H1 (cell line): ENCODE data around the gene PNLDC1. TPM values are rescaled to one million over a fixed set of nuclear protein-coding genes. Genes with fewer than 3 reads are reported as not detected.

Experiments used
- CTCF ChIA-PET: fragments of 300-600 bp; sonication (Branson Sonifier 250); formaldehyde crosslinking; loops from one replicate; lab custom pipeline; 2021; ENCODE audit not compliant: partially characterized antibody; lab: Charles Lee
- POLR2A ChIA-PET: fragments of 300-600 bp; sonication (Branson Sonifier 250); formaldehyde crosslinking; loops from one replicate; lab custom pipeline; 2021; ENCODE audit warnings: inconsistent platforms; ENCODE audit not compliant: partially characterized antibody; lab: Charles Lee
- DNase-seq, 2 experiments: peaks; one replicate each; pipeline versions ENCODE4 v3.0.0 to v3.0.0-alpha.2; 2010 to 2022; ENCODE audit warnings: low spot score in 2 of 2, low read depth in 1 of 2, mixed read lengths in 1 of 2
- FAIRE-seq: peaks from 2 replicates; lab custom pipeline; 2011; peaks lifted over from hg19 to GRCh38; lab: Jason Lieb, UNC
- H2AFZ ChIP-seq: 2 replicates; pipeline ENCODE4 v1.8.1; 2012; ENCODE audit warnings: low read length, inconsistent platforms
- H2AK5ac ChIP-seq: 2 replicates; pipeline ENCODE4 v1.6.1; 2013; ENCODE audit warnings: low read depth, low read length
- H2BK120ac ChIP-seq: replicated peaks from 2 replicates; pipeline ENCODE3; 2013; ENCODE audit warnings: low read depth, low read length, inconsistent platforms
- H2BK12ac ChIP-seq: 2 replicates; pipeline ENCODE4 v1.6.1; 2013; ENCODE audit warnings: low read depth, low read length
- H2BK15ac ChIP-seq: 2 replicates; pipeline ENCODE4 v1.6.1; 2013; ENCODE audit warnings: low read length
- H2BK20ac ChIP-seq: 2 replicates; pipeline ENCODE4 v1.6.1; 2013; ENCODE audit warnings: low read length
- H2BK5ac ChIP-seq: 2 replicates; pipeline ENCODE4 v1.6.1; 2013; ENCODE audit warnings: low read depth, low read length
- H3K14ac ChIP-seq: 2 replicates; pipeline ENCODE4 v1.6.1; 2013; ENCODE audit warnings: inconsistent platforms; ENCODE audit not compliant: insufficient read length
- H3K18ac ChIP-seq: 2 replicates; pipeline ENCODE4 v1.6.1; 2013; ENCODE audit warnings: low read length; ENCODE audit errors: extremely low read depth
- H3K23ac ChIP-seq: 2 replicates; pipeline ENCODE4 v1.6.1; 2013; ENCODE audit warnings: inconsistent platforms; ENCODE audit not compliant: insufficient read length
- H3K23me2 ChIP-seq: 2 replicates; pipeline ENCODE4 v1.6.1; 2013; ENCODE audit warnings: low read depth, low read length
- H3K27ac ChIP-seq: 2 replicates; pipeline ENCODE4 v1.6.1; 2011; ENCODE audit warnings: low read depth, low read length, inconsistent platforms
- H3K27me3 ChIP-seq, 4 experiments: replicated peaks in 1 of 4; 1 replicate in 1 of 4; 2 replicates in 3 of 4; pipeline versions ENCODE4 v1.6.1 to v1.8.1; 2011 to 2013; ENCODE audit warnings: low read length in 3 of 4, mild to moderate bottlenecking in 3 of 4, inconsistent platforms in 2 of 4, mixed read lengths in 2 of 4, moderate library complexity in 1 of 4; ENCODE audit not compliant: control insufficient read depth in 3 of 4, insufficient read depth in 3 of 4; ENCODE audit errors: extremely low read depth in 1 of 4
- H3K36me3 ChIP-seq, 4 experiments: 2 replicates each; pipeline versions ENCODE4 v1.6.1 to v1.8.1; 2011 to 2013; ENCODE audit warnings: mild to moderate bottlenecking in 4 of 4, low read length in 3 of 4, moderate library complexity in 2 of 4, control low read depth in 1 of 4, inconsistent platforms in 1 of 4; ENCODE audit not compliant: insufficient read depth in 4 of 4, control insufficient read depth in 2 of 4
- H3K4ac ChIP-seq: replicated peaks from 2 replicates; pipeline ENCODE3; 2013; ENCODE audit warnings: low read length, low read depth, mixed read lengths, inconsistent platforms; ENCODE audit not compliant: insufficient read length
- H3K4me1 ChIP-seq, 4 experiments: replicated peaks in 1 of 4; 1 replicate in 1 of 4; 2 replicates in 3 of 4; pipeline versions ENCODE4 v1.6.1 to v1.8.1; 2011 to 2013; ENCODE audit warnings: low read length in 3 of 4, inconsistent platforms in 2 of 4, mixed read lengths in 1 of 4; ENCODE audit not compliant: insufficient read depth in 4 of 4, control insufficient read depth in 3 of 4
- H3K4me2 ChIP-seq, 2 experiments: 2 replicates each; pipeline versions ENCODE4 v1.6.1 to v1.8.1; 2011 to 2013; ENCODE audit warnings: low read depth in 2 of 2, low read length in 2 of 2, control low read depth in 1 of 2, inconsistent platforms in 1 of 2, mild to moderate bottlenecking in 1 of 2; ENCODE audit not compliant: insufficient read depth in 1 of 2
- H3K4me3 ChIP-seq, 4 experiments: fragments of 200-600, 300-600 bp in 1 of 4; sonication (generic), shearing (Covaris generic), sonication (Bioruptor Twin) in 1 of 4; 2 replicates each; pipeline versions ENCODE4 v1.5.1 to v1.8.1; 2011 to 2016; ENCODE audit warnings: low read length in 4 of 4, low read depth in 3 of 4, control low read depth in 2 of 4, inconsistent platforms in 2 of 4, mild to moderate bottlenecking in 2 of 4, mixed read lengths in 1 of 4, moderate library complexity in 1 of 4; ENCODE audit not compliant: insufficient read depth in 2 of 4; ENCODE audit errors: extremely low read depth in 1 of 4
- H3K56ac ChIP-seq: replicated peaks from 2 replicates; pipeline ENCODE3; 2013; ENCODE audit warnings: low read depth, mild to moderate bottlenecking, mixed read lengths, low read length, inconsistent platforms; ENCODE audit not compliant: insufficient read length
- H3K79me1 ChIP-seq: 2 replicates; pipeline ENCODE4 v1.6.1; 2013; ENCODE audit warnings: low read depth, low read length, control low read depth
- H3K79me2 ChIP-seq, 2 experiments: 2 replicates each; pipeline versions ENCODE4 v1.6.1 to v1.8.1; 2012 to 2013; ENCODE audit warnings: low read length in 2 of 2, mild to moderate bottlenecking in 2 of 2, inconsistent platforms in 1 of 2; ENCODE audit not compliant: insufficient read depth in 2 of 2, control insufficient read depth in 1 of 2
- H3K9ac ChIP-seq, 4 experiments: replicated peaks in 1 of 4; 1 replicate in 1 of 4; 2 replicates in 3 of 4; pipeline versions ENCODE4 v1.6.1 to v1.8.1; 2011 to 2013; ENCODE audit warnings: low read depth in 3 of 4, low read length in 3 of 4, control low read depth in 2 of 4, mild to moderate bottlenecking in 2 of 4, moderate library complexity in 2 of 4, inconsistent platforms in 1 of 4; ENCODE audit errors: extremely low read depth in 1 of 4
- H3K9me3 ChIP-seq, 2 experiments: 2 replicates each; pipeline versions ENCODE4 v1.6.1 to v1.8.1; 2012 to 2013; ENCODE audit warnings: mild to moderate bottlenecking in 2 of 2, moderate library complexity in 2 of 2, control low read depth in 1 of 2, inconsistent platforms in 1 of 2, low read depth in 1 of 2, low read length in 1 of 2, mixed read lengths in 1 of 2; ENCODE audit not compliant: insufficient read depth in 2 of 2
- H4K20me1 ChIP-seq, 2 experiments: replicated peaks in 1 of 2; 2 replicates each; pipeline versions ENCODE3 to v1.8.1; 2011 to 2013; ENCODE audit warnings: inconsistent platforms in 2 of 2, low read length in 2 of 2, mild to moderate bottlenecking in 1 of 2; ENCODE audit not compliant: insufficient read depth in 2 of 2, control insufficient read depth in 1 of 2
- H4K5ac ChIP-seq: 2 replicates; pipeline ENCODE4 v1.6.1; 2013; ENCODE audit warnings: low read length, low read depth, mixed read lengths, inconsistent platforms; ENCODE audit not compliant: insufficient read length
- H4K8ac ChIP-seq: 2 replicates; pipeline ENCODE4 v1.8.0; 2013; ENCODE audit warnings: mild to moderate bottlenecking, moderate library complexity, low read length, inconsistent platforms; ENCODE audit not compliant: insufficient read depth; ENCODE audit errors: extremely low read depth
- H4K91ac ChIP-seq: replicated peaks from 2 replicates; pipeline ENCODE3; 2013; ENCODE audit warnings: low read length, mixed read lengths, inconsistent platforms; ENCODE audit not compliant: insufficient read length
- BACH1 ChIP-seq: IDR thresholded peaks from 2 replicates; pipeline ENCODE4 v1.6.1; 2012; ENCODE audit warnings: low read length, improper control_type of control experiment
- CREB1 ChIP-seq: IDR thresholded peaks from 2 replicates; pipeline ENCODE4 v1.6.1; 2012; ENCODE audit warnings: inconsistent platforms
- CTBP2 ChIP-seq: IDR thresholded peaks from 2 replicates; pipeline ENCODE4 v1.7.0; 2011; ENCODE audit warnings: borderline replicate concordance, mild to moderate bottlenecking, moderate library complexity, mixed read lengths, low read length; ENCODE audit not compliant: insufficient read depth, insufficient read length
- EP300 ChIP-seq, 2 experiments: IDR thresholded peaks; 1 replicate in 1 of 2; 2 replicates in 1 of 2; pipeline ENCODE4 v1.6.1; 2011 to 2012; ENCODE audit warnings: low read depth in 2 of 2, low read length in 2 of 2, mild to moderate bottlenecking in 2 of 2, borderline replicate concordance in 1 of 2, inconsistent platforms in 1 of 2, moderate library complexity in 1 of 2
- HDAC6 ChIP-seq: IDR thresholded peaks from one replicate; pipeline ENCODE4 v1.7.1; 2012; ENCODE audit warnings: low read depth, mild to moderate bottlenecking, inconsistent platforms, low read length, moderate library complexity
- JUN ChIP-seq: IDR thresholded peaks from 2 replicates; pipeline ENCODE4 v1.6.1; 2011; ENCODE audit warnings: low read depth, mild to moderate bottlenecking, improper control_type of control experiment, low read length
- JUND ChIP-seq: IDR thresholded peaks from 2 replicates; pipeline ENCODE4 v1.6.1; 2011; ENCODE audit warnings: mild to moderate bottlenecking, improper control_type of control experiment, low read length
- KDM1A ChIP-seq: fragments of 200-600, 300-600 bp; sonication (generic); IDR thresholded peaks from 2 replicates; pipeline ENCODE4 v1.7.1; 2016; ENCODE audit warnings: mild to moderate bottlenecking, low read length, borderline replicate concordance
- RBBP5 ChIP-seq: IDR thresholded peaks from 2 replicates; pipeline ENCODE4 v1.7.1; 2012; ENCODE audit warnings: low read depth, mild to moderate bottlenecking, inconsistent platforms, low read length, moderate library complexity, borderline replicate concordance
- SP4 ChIP-seq: IDR thresholded peaks from 2 replicates; pipeline ENCODE4 v1.6.1; 2012; ENCODE audit warnings: low read length, inconsistent platforms
- TAF7 ChIP-seq: optimal IDR thresholded peaks from 2 replicates; pipeline ENCODE3; 2011; ENCODE audit warnings: low read depth, mild to moderate bottlenecking, inconsistent platforms, low read length, moderate library complexity, borderline replicate concordance
- TCF12 ChIP-seq: IDR thresholded peaks from 2 replicates; pipeline ENCODE4 v1.6.1; 2011; ENCODE audit warnings: low read depth, mild to moderate bottlenecking, low read length
- WGBS, 2 experiments: shearing (Covaris generic) in 1 of 2; methylation state at CpG; one replicate each; pipeline versions ENCODE4 v1.1.6 to v1.1.7; 2013 to 2015; ENCODE audit warnings: low lambda C conversion rate in 2 of 2, mixed read lengths in 2 of 2, inconsistent platforms in 1 of 2, low coverage in 1 of 2, missing lambda C conversion rate in 1 of 2; ENCODE audit not compliant: insufficient replicate concordance in 2 of 2, insufficient coverage in 1 of 2, insufficient read length in 1 of 2; ENCODE audit errors: extremely low coverage in 1 of 2, missing lambda C conversion rate in 1 of 2; 5-methylcytosine and 5-hydroxymethylcytosine counted together
- polyA plus RNA-seq, 7 experiments: library from polyadenylated mRNA; depleted of rRNA in 3 of 7; stranded (reverse) in 5 of 7; unstranded in 2 of 7; fragments of >200 nt in 5 of 7; fragments of 200-250 nt in 2 of 7; gene quantifications; 1 replicate in 5 of 7; 2 replicates in 1 of 7; 4 replicates in 1 of 7; pipeline versions ENCODE4 v1.2.1 to v1.2.3, GENCODE V29; 2011 to 2013; ENCODE audit warnings: missing spikeins in 2 of 7, mixed read lengths in 2 of 7
- total RNA-seq: library from RNA; stranded (reverse); fragmentation: NEBNext Ultra II Directional; extraction: Animal tissue kit (Norgen Biotek cat#: 25700); gene quantifications from 2 replicates; pipeline ENCODE4 v1.2.1, GENCODE V29; 2021
- TF ChIP-seq, protein P1 (sequence below): IDR thresholded peaks from 2 replicates; pipeline ENCODE4 v1.6.1; 2012; ENCODE audit warnings: inconsistent platforms

Gene PNLDC1
- total and polyA plus RNA-seq, 2 of the 8 experiments (the other 6 are each of a cell fraction or from before 2014, with no cell fraction given) = 0.15 to 0.34 TPM

- WGBS, 2 experiments = 92% methylated on average over 14 of the region's 16 CpGs; no CpG with 5 or more reads in 1 of the 2 experiments
- FAIRE-seq = no peak
- CTCF ChIA-PET = no interaction called here
- no peak for TF ChIP-seq KDM1A
- no peak for TF ChIP-seq CTBP2
- no peak for TF ChIP-seq CREB1
- no peak for TF ChIP-seq TCF12
- TF ChIP-seq RBBP5 = no peak
- no peak for TF ChIP-seq HDAC6
- no peak for TF ChIP-seq BACH1
- TF ChIP-seq JUN = no peak
- TF ChIP-seq, protein P1, sequence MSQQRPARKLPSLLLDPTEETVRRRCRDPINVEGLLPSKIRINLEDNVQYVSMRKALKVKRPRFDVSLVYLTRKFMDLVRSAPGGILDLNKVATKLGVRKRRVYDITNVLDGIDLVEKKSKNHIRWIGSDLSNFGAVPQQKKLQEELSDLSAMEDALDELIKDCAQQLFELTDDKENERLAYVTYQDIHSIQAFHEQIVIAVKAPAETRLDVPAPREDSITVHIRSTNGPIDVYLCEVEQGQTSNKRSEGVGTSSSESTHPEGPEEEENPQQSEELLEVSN = no peak
- no peak for TF ChIP-seq TAF7
- TF ChIP-seq JUND = no peak
- no peak for TF ChIP-seq SP4
- TF ChIP-seq EP300 (IDR thresholded peaks at IDR 0.05; ENCODE audit: borderline replicate concordance in 1 of 2, low read depth in 2 of 2, low read length in 2 of 2) = no peak
These were observed 19.0 kb downstream of the PNLDC1 start for GRCh38 chr6:159819098-159819497.

More at GRCh38 chr6:159819098-159819497, 19.0 kb downstream of the PNLDC1 start:
- no peak overlapping the region for H2BK20ac ChIP-seq
- no peak overlapping the region for H3K56ac ChIP-seq
- H3K9ac ChIP-seq = no peak overlapping the region
- no peak overlapping the region; the same call in 1 of the 2 replicates for H4K8ac ChIP-seq
- no peaks in the 10 kb centered on the region for H3K23me2 ChIP-seq
- no peaks in the 10 kb centered on the region for H3K79me1 ChIP-seq
- no peak overlapping the region for H2AK5ac ChIP-seq
- H3K4me2 ChIP-seq = no peak overlapping the region
- H3K79me2 ChIP-seq = no peaks in the 10 kb centered on the region; a peak in 1 of 4 replicates
- no peak overlapping the region for H3K4me3 ChIP-seq
- no peak overlapping the region for H3K4ac ChIP-seq
- no peak overlapping the region for H3K23ac ChIP-seq
- H3K9me3 ChIP-seq = no peaks in the 10 kb centered on the region
- H3K4me1 ChIP-seq = peaks cover 0 to 11% (median 5%) of the 10 kb centered on the region in 4 experiments; a peak in 5 of 7 replicates
- no peak overlapping the region for H2BK15ac ChIP-seq
- no peak overlapping the region for H2BK12ac ChIP-seq
- no peaks in the 10 kb centered on the region for H3K27me3 ChIP-seq
- H4K20me1 ChIP-seq = peaks cover 0 to 2% of the 10 kb centered on the region in 2 experiments
- no peak overlapping the region for H3K14ac ChIP-seq
- no peak overlapping the region for H2AFZ ChIP-seq
- H4K91ac ChIP-seq = no peak overlapping the region
- POLR2A ChIA-PET = interaction anchor here (0.7 to 1.4 kb wide), 6 partner anchors 13 to 39 kb away, joined by 3 read pairs; partner anchors contain the start of gene TCP1
- no peak overlapping the region for H2BK5ac ChIP-seq
- no peak for DNase-seq
- H3K36me3 ChIP-seq = no peaks in the 10 kb centered on the region
- H4K5ac ChIP-seq = no peak overlapping the region
- H2BK120ac ChIP-seq = no peak overlapping the region
- H3K18ac ChIP-seq = no peak overlapping the region
- no peak overlapping the region for H3K27ac ChIP-seq
